ENCODE results near the gene SRC.

Gene SRC

DNA sequence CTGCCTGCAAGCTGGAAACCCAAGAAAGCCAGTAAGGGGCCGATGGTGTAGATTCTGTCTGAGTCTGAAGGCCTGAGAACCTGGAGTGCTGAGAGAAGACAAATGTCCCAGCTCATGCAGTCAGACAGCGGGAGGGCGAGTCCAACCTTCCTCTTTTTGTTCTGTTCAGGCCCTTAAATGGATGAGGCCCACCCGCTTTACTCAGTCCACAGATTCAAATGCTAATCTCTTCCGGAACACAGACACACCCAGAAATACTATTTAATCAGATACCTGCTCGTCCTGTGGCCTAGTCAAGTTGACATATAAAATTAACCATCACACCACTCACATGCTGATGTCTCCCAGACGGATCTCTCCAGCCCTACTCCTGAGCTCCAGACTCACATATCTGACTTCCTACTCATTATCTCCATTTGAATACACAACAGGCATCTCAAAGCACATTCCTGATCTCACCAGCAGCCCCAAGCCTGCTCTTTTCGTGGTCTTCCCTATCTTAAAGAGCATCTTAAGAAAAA, 26.7 kb upstream of the SRC start:
- H3K27me3 ChIP-seq, result no peaks in the 10 kb centered on the region
- peaks cover 24% of the 10 kb centered on the region for H3K36me3 ChIP-seq
- no peak overlapping the region for H3K4me3 ChIP-seq (ENCODE audit: low read depth in 1 of 2, low read length in 1 of 2)
- TF ChIP-seq CTCF (IDR thresholded peaks at IDR 0.05), result no peak
- H3K9me3 ChIP-seq, result no peaks in the 10 kb centered on the region
- H3K27ac ChIP-seq, result no peak overlapping the region
- peaks cover 17 to 23% of the 10 kb centered on the region in 2 experiments for H3K4me1 ChIP-seq (ENCODE audit: control insufficient read depth in 1 of 2, insufficient read depth in 1 of 2, low read depth in 1 of 2, low read length in 1 of 2)

DNA sequence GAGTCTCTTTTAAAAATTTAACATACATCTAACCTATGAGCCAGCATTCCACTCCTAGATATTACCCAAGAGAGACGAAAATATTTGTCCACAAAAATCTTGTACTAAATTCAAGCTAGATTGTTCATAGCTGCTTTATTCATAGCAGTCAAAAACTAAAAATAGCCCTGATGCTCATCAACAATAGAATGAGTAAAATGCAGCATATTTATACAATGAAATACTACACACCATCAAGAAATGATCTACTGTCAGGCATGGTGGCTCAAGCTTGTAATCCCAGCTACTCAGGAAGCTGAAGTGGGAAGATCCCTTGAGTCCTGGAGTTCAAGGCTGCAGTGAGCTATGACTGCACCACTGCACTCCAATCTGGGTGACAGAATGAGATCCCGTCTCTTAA, 22.0 kb upstream of the SRC start:
- Histone ChIP-seq H3K27me3 (no peaks in the 10 kb centered on the region), H3K4me1 (ENCODE audit: control insufficient read depth in 1 of 2, insufficient read depth in 1 of 2, low read depth in 1 of 2, low read length in 1 of 2) (no peaks in the 10 kb centered on the region), H3K36me3 (no peaks in the 10 kb centered on the region), H3K4me3 (ENCODE audit: low read depth in 1 of 2, low read length in 1 of 2) (no peak overlapping the region), H3K27ac (no peak overlapping the region), H3K9me3 (no peaks in the 10 kb centered on the region)
- no peak for TF ChIP-seq CTCF (IDR thresholded peaks at IDR 0.05)

GRCh38 chr20:37325206-37325605, 20.7 kb upstream of the SRC start:
- Histone ChIP-seq H3K36me3 (no peaks in the 10 kb centered on the region), H3K4me1 (ENCODE audit: control insufficient read depth in 1 of 2, insufficient read depth in 1 of 2, low read depth in 1 of 2, low read length in 1 of 2) (no peaks in the 10 kb centered on the region), H3K27me3 (no peaks in the 10 kb centered on the region), H3K4me3 (ENCODE audit: low read depth in 1 of 2, low read length in 1 of 2) (no peak overlapping the region), H3K9me3 (no peaks in the 10 kb centered on the region), H3K27ac (no peak overlapping the region)
- no peak for TF ChIP-seq CTCF (IDR thresholded peaks at IDR 0.05)

GRCh38 chr20:37326666-37327065, 19.3 kb upstream of the SRC start:
- no peak for TF ChIP-seq CTCF (IDR thresholded peaks at IDR 0.05)
- H3K36me3 ChIP-seq, result no peaks in the 10 kb centered on the region
- no peaks in the 10 kb centered on the region for H3K27me3 ChIP-seq

GRCh38 chr20:37327748-37328147, 18.2 kb upstream of the SRC start:
- no peak overlapping the region for H3K4me3 ChIP-seq (ENCODE audit: low read depth in 1 of 2, low read length in 1 of 2)
- H3K4me1 ChIP-seq (ENCODE audit: control insufficient read depth in 1 of 2, insufficient read depth in 1 of 2, low read depth in 1 of 2, low read length in 1 of 2), result no peaks in the 10 kb centered on the region
- H3K9me3 ChIP-seq, result no peaks in the 10 kb centered on the region
- H3K36me3 ChIP-seq, result no peaks in the 10 kb centered on the region
- H3K27ac ChIP-seq, result no peak overlapping the region
- no peaks in the 10 kb centered on the region for H3K27me3 ChIP-seq
- no peak for TF ChIP-seq CTCF (IDR thresholded peaks at IDR 0.05)

More at GRCh38 chr20:37326666-37327065, 19.3 kb upstream of the SRC start:
- H3K4me1 ChIP-seq (ENCODE audit: control insufficient read depth in 1 of 2, insufficient read depth in 1 of 2, low read depth in 1 of 2, low read length in 1 of 2), result no peaks in the 10 kb centered on the region
- no peak overlapping the region for H3K27ac ChIP-seq
- H3K4me3 ChIP-seq (ENCODE audit: low read depth in 1 of 2, low read length in 1 of 2), result no peak overlapping the region
- H3K9me3 ChIP-seq, result no peaks in the 10 kb centered on the region
